IMR-90 (cell line): ENCODE measurements around the gene C10orf62. TPM values are rescaled to one million over a fixed set of nuclear protein-coding genes. Genes with fewer than 3 reads are reported as not detected.
A peak's percentile ranks its signal among the peaks of the same experiment; 100 is the strongest.

Source experiments
- ATAC-seq: fragments of 200-7000 bp; cut with Tn5 transposase; 2 replicates; pipeline ENCODE4 v1.9.1; 2020; ENCODE audit warnings: low read depth, mild to moderate bottlenecking, moderate library complexity
- BruUV-seq: library from RNA; stranded (reverse); fragments of 400-500 nt; replicated peaks from 2 replicates; lab custom pipeline; 2021; lab: Mats Ljungman, UMichigan
- CTCF ChIA-PET: fragments of 300-600 bp; formaldehyde crosslinking; extraction: SDS; loops from one replicate; lab custom pipeline; 2021; ENCODE audit warnings: antibody characterized with exemption; lab: Yijun Ruan, JAX
- POLR2A ChIA-PET: fragments of 300-600 bp; sonication (Branson Sonifier 250); formaldehyde crosslinking; loops from one replicate; lab custom pipeline; 2022; ENCODE audit warnings: antibody characterized with exemption; ENCODE audit not compliant: unreplicated experiment; lab: Charles Lee
- DNase-seq: peaks from one replicate; pipeline ENCODE4 v3.0.0; 2013
- H2AFZ ChIP-seq: replicated peaks from 2 replicates; pipeline ENCODE3; 2013; ENCODE audit warnings: low read length, mild to moderate bottlenecking; ENCODE audit not compliant: poor library complexity
- H2AK5ac ChIP-seq: 2 replicates; pipeline ENCODE4 v1.6.1; 2013; ENCODE audit warnings: low read depth, low read length, inconsistent platforms
- H2AK9ac ChIP-seq: replicated peaks from 2 replicates; pipeline ENCODE3; 2013; ENCODE audit warnings: mild to moderate bottlenecking, low read depth, low read length, moderate library complexity; ENCODE audit not compliant: poor library complexity
- H2BK120ac ChIP-seq: 2 replicates; pipeline ENCODE4 v1.6.1; 2013; ENCODE audit warnings: low read depth, low read length, inconsistent platforms
- H2BK15ac ChIP-seq: 3 replicates; pipeline ENCODE4 v1.6.1; 2013; ENCODE audit warnings: low read depth, low read length, inconsistent platforms
- H2BK20ac ChIP-seq: 2 replicates; pipeline ENCODE4 v1.6.1; 2013; ENCODE audit warnings: low read depth, mild to moderate bottlenecking, inconsistent platforms, low read length, moderate library complexity
- H2BK5ac ChIP-seq: 2 replicates; pipeline ENCODE4 v1.6.1; 2013; ENCODE audit warnings: mild to moderate bottlenecking, low read depth, low read length, inconsistent platforms; ENCODE audit not compliant: poor library complexity, severe bottlenecking
- H3K14ac ChIP-seq: replicated peaks from 2 replicates; pipeline ENCODE4 v1.6.1; 2013; ENCODE audit warnings: low read depth, low read length, inconsistent platforms
- H3K18ac ChIP-seq: 2 replicates; pipeline ENCODE4 v1.6.1; 2013; ENCODE audit warnings: low read depth, low read length, control low read depth
- H3K23ac ChIP-seq: 2 replicates; pipeline ENCODE4 v1.6.1; 2013; ENCODE audit warnings: low read depth, low read length, inconsistent platforms
- H3K27ac ChIP-seq: 2 replicates; pipeline ENCODE4 v1.5.1; 2013; ENCODE audit warnings: mild to moderate bottlenecking, control low read depth, low read length; ENCODE audit not compliant: insufficient read depth
- H3K27me3 ChIP-seq: 2 replicates; pipeline ENCODE4 v1.6.1; 2013; ENCODE audit warnings: low read length; ENCODE audit not compliant: control insufficient read depth, insufficient read depth
- H3K36me3 ChIP-seq: 2 replicates; pipeline ENCODE4 v1.6.1; 2013; ENCODE audit warnings: low read length, mixed read lengths; ENCODE audit not compliant: control insufficient read depth, insufficient read depth
- H3K4ac ChIP-seq: 2 replicates; pipeline ENCODE4 v1.6.1; 2013; ENCODE audit warnings: low read depth, low read length, inconsistent platforms
- H3K4me1 ChIP-seq: 2 replicates; pipeline ENCODE4 v1.6.1; 2013; ENCODE audit warnings: low read length, mixed read lengths; ENCODE audit not compliant: control insufficient read depth, insufficient read depth
- H3K4me2 ChIP-seq: 2 replicates; pipeline ENCODE4 v1.6.1; 2013; ENCODE audit warnings: low read depth, mild to moderate bottlenecking, control low read depth, low read length, moderate library complexity
- H3K4me3 ChIP-seq: 2 replicates; pipeline ENCODE4 v1.5.1; 2013; ENCODE audit warnings: low read depth, mild to moderate bottlenecking, control low read depth, low read length, moderate library complexity; ENCODE audit not compliant: insufficient read depth
- H3K56ac ChIP-seq: 2 replicates; pipeline ENCODE4 v1.6.1; 2013; ENCODE audit warnings: low read length, inconsistent platforms; ENCODE audit not compliant: insufficient read depth; ENCODE audit errors: extremely low read depth
- H3K79me1 ChIP-seq, 2 experiments: 2 replicates each; pipeline ENCODE4 v1.6.1; 2013; ENCODE audit warnings: low read length in 2 of 2, inconsistent platforms in 1 of 2, low read depth in 1 of 2
- H3K9ac ChIP-seq: 2 replicates; pipeline ENCODE4 v1.6.1; 2013; ENCODE audit warnings: low read depth, low read length, control low read depth
- H3K9me1 ChIP-seq: 2 replicates; pipeline ENCODE4 v1.6.1; 2013; ENCODE audit warnings: low read length, inconsistent platforms; ENCODE audit not compliant: insufficient read depth
- H3K9me3 ChIP-seq: 2 replicates; pipeline ENCODE4 v1.6.1; 2013; ENCODE audit warnings: low read length; ENCODE audit not compliant: control insufficient read depth, insufficient read depth
- H4K20me1 ChIP-seq: 2 replicates; pipeline ENCODE4 v1.6.1; 2013; ENCODE audit warnings: low read length, inconsistent platforms; ENCODE audit not compliant: insufficient read depth
- H4K5ac ChIP-seq: 2 replicates; pipeline ENCODE4 v1.6.1; 2013; ENCODE audit warnings: mild to moderate bottlenecking, low read depth, low read length, control low read depth
- H4K8ac ChIP-seq, 2 experiments: 2 replicates each; pipeline ENCODE4 v1.6.1; 2013; ENCODE audit warnings: low read depth in 2 of 2, low read length in 2 of 2, control low read depth in 1 of 2, inconsistent platforms in 1 of 2
- H4K91ac ChIP-seq: 2 replicates; pipeline ENCODE4 v1.6.1; 2013; ENCODE audit warnings: low read depth, low read length, inconsistent platforms; ENCODE audit not compliant: insufficient read depth
- BHLHE40 ChIP-seq: fragments of 150-350 bp; IDR thresholded peaks from 2 replicates; pipeline ENCODE4 v1.6.1; 2016; ENCODE audit warnings: mild to moderate bottlenecking, low read depth, low read length
- CEBPB ChIP-seq: IDR thresholded peaks from 2 replicates; pipeline ENCODE4 v1.6.1; 2012; ENCODE audit warnings: low read depth, low read length, improper control_type of control experiment
- CHD1 ChIP-seq: IDR thresholded peaks from 2 replicates; pipeline ENCODE4 v1.6.1; 2012; ENCODE audit warnings: low read depth, low read length, improper control_type of control experiment
- FOS ChIP-seq: fragments of 150-350 bp; IDR thresholded peaks from 2 replicates; pipeline ENCODE4 v1.6.1; 2016; ENCODE audit warnings: low read depth, low read length
- MAZ ChIP-seq: IDR thresholded peaks from 2 replicates; pipeline ENCODE4 v1.6.1; 2012; ENCODE audit warnings: low read depth, mild to moderate bottlenecking, low read length, improper control_type of control experiment, moderate library complexity, borderline replicate concordance
- NFE2L2 ChIP-seq: fragments of 150-350 bp; IDR thresholded peaks from 2 replicates; pipeline ENCODE4 v1.6.1; 2016; ENCODE audit warnings: low read depth, mild to moderate bottlenecking, low read length
- POLR2A ChIP-seq: IDR thresholded peaks from 2 replicates; pipeline ENCODE4 v1.6.1; 2012; ENCODE audit warnings: mild to moderate bottlenecking, low read depth, low read length
- RAD21 ChIP-seq: IDR thresholded peaks from 2 replicates; pipeline ENCODE4 v1.6.1; 2012; ENCODE audit warnings: low read length, improper control_type of control experiment
- RCOR1 ChIP-seq: IDR thresholded peaks from 2 replicates; pipeline ENCODE4 v1.6.1; 2012; ENCODE audit warnings: mild to moderate bottlenecking, low read length, improper control_type of control experiment; ENCODE audit not compliant: insufficient replicate concordance
- RFX5 ChIP-seq: IDR thresholded peaks from 2 replicates; pipeline ENCODE4 v1.8.0; 2012; ENCODE audit warnings: low read depth, mild to moderate bottlenecking, low read length, moderate library complexity
- SMC3 ChIP-seq: fragments of 150-350 bp; IDR thresholded peaks from 2 replicates; pipeline ENCODE4 v1.6.1; 2016; ENCODE audit warnings: low read depth, mild to moderate bottlenecking, antibody characterized with exemption, low read length, moderate library complexity
- WGBS, 2 experiments: methylation state at CpG; one replicate each; pipeline versions ENCODE4 v1.1.5 to v1.1.7; 2013; ENCODE audit warnings: missing lambda C conversion rate in 2 of 2; ENCODE audit not compliant: insufficient read length in 1 of 2; ENCODE audit errors: extremely low coverage in 2 of 2; 5-methylcytosine and 5-hydroxymethylcytosine counted together
- dilution Hi-C: fragments of 300-500 bp; cut with HindIII; formaldehyde crosslinking; loops from one replicate; pipeline ENCODE4 v1.14.3; 2018; ENCODE audit warnings: low sequenced_read_pairs; ENCODE audit not compliant: unreplicated experiment
- in situ Hi-C: fragments of 300-500 bp; cut with MboI; formaldehyde crosslinking; loops from 3 replicates; pipeline ENCODE4 v1.14.3; 2019; ENCODE audit warnings: low sequenced_read_pairs, inconsistent platforms, mixed read lengths
- intact Hi-C: fragments of 100-400 bp; cut with micrococcal nuclease; formaldehyde crosslinking; loops from 2 replicates; pipeline ENCODE4 v1.10.0; 2022
- polyA plus RNA-seq, 3 experiments: library from polyadenylated mRNA; depleted of rRNA; stranded (reverse); fragments of >200 nt; gene quantifications; 2 replicates each; pipeline ENCODE4 v1.2.3, GENCODE V29; 2012; ENCODE audit warnings: low replicate concordance in 1 of 3
- total RNA-seq: library from RNA; depleted of rRNA; stranded (reverse); fragments of >200 nt; gene quantifications from 2 replicates; pipeline ENCODE4 v1.2.3, GENCODE V29; 2012
- TF ChIP-seq, protein P1 (sequence below): fragments of 150-350 bp; IDR thresholded peaks from 2 replicates; pipeline ENCODE4 v1.6.1; 2016; ENCODE audit warnings: low read depth, mild to moderate bottlenecking, low read length, moderate library complexity, borderline replicate concordance
- TF ChIP-seq, protein P2 (sequence below): conservative IDR thresholded peaks from 2 replicates; pipeline ENCODE4 v1.5.1; 2012; ENCODE audit warnings: mild to moderate bottlenecking, low read depth, low read length, improper control_type of control experiment

The C10orf62 gene
- total and polyA plus RNA-seq, 2 of the 4 experiments (the other 2 are of a cell fraction) = not detected

DNA sequence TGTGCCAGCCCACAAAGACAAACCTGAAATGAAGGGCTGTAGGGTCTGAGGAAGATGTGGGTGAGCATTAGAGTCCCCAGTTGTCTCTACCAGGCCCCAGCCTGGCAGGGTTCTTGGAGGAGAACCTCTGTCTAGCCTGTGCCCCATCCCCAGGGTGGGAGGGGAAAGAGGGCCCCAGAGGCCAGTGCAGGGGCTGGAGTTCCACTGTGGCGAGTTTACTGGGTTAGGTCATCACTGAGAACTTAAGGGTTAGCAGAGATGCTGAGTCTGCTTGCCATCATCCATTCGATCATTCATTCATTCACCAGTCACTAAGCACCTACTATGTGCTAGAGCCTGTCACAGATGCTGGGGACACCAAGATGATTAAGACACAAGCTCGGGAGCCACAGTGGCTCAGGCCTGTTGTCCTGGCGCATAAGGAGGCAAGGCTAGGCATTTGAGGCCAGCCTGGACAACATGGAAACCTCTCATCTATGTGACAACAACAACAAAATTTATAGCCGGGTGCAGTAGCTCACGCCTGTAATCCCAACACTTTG lies 14.3 kb upstream of the C10orf62 start:
- H3K9me3 ChIP-seq = no peaks in the 10 kb centered on the region
- no peak overlapping the region for H3K56ac ChIP-seq
- intact Hi-C loops = no loop called here
- peak overlapping the region; percentile 79 for H2AK5ac ChIP-seq
- CTCF ChIA-PET = interaction anchor here (0.7 to 0.8 kb wide), 2 partner anchors 66 to 101 kb away, joined by 3 read pairs; partner anchors contain the start of gene PI4K2A
- peaks cover 11% of the 10 kb centered on the region for H3K9me1 ChIP-seq
- H3K23ac ChIP-seq = peak overlapping the region; percentile 35; the same call in 1 of the 2 replicates
- peak overlapping the region; percentile 48 for H3K4ac ChIP-seq
- peak overlapping the region; percentile 64 for H2BK5ac ChIP-seq
- H4K20me1 ChIP-seq = peaks cover 5% of the 10 kb centered on the region; the same call in 1 of the 2 replicates
- H3K14ac ChIP-seq = peak overlapping the region; percentile 13; the same call in 1 of the 2 replicates
- no peak overlapping the region for H3K9ac ChIP-seq
- no peak overlapping the region for H4K5ac ChIP-seq
- ATAC-seq (peak; percentile 13; the same call in 1 of the 2 replicates), DNase-seq (no peak)
- no peaks in the 10 kb centered on the region; the same call in 1 of the 2 replicates for H3K27me3 ChIP-seq
- POLR2A ChIA-PET = interaction anchor here (0.6 kb wide), 1 partner anchor 41 kb away, joined by 4 read pairs; no protein-coding TSS in a partner anchor
- H4K8ac ChIP-seq = peak overlapping the region in 1 of 2 experiments; percentile 16; a peak in 1 of 4 replicates
- peak overlapping the region; percentile 16; the same call in 1 of the 2 replicates for H3K27ac ChIP-seq
- peak overlapping the region; percentile 5; the same call in 1 of the 2 replicates for H3K4me2 ChIP-seq
- peak overlapping the region; percentile 19 for H2AK9ac ChIP-seq
- peaks cover 16% of the 10 kb centered on the region for H3K4me1 ChIP-seq
- no peak overlapping the region for H2BK15ac ChIP-seq
- dilution Hi-C loops = no loop called here
- in situ Hi-C loops = loop anchor here (10.0 kb wide), 1 partner anchor 160 kb away; the partner anchor contains the start of gene ZFYVE27
- H3K18ac ChIP-seq = peak overlapping the region; percentile 46
- no peak for TF ChIP-seq CEBPB
- no peak for TF ChIP-seq FOS
- TF ChIP-seq, protein P1, sequence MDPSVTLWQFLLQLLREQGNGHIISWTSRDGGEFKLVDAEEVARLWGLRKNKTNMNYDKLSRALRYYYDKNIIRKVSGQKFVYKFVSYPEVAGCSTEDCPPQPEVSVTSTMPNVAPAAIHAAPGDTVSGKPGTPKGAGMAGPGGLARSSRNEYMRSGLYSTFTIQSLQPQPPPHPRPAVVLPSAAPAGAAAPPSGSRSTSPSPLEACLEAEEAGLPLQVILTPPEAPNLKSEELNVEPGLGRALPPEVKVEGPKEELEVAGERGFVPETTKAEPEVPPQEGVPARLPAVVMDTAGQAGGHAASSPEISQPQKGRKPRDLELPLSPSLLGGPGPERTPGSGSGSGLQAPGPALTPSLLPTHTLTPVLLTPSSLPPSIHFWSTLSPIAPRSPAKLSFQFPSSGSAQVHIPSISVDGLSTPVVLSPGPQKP = no peak
- no peak for TF ChIP-seq NFE2L2
- TF ChIP-seq RCOR1 = no peak
- no peak for TF ChIP-seq CHD1
- no peak for TF ChIP-seq RAD21
- TF ChIP-seq, protein P2, sequence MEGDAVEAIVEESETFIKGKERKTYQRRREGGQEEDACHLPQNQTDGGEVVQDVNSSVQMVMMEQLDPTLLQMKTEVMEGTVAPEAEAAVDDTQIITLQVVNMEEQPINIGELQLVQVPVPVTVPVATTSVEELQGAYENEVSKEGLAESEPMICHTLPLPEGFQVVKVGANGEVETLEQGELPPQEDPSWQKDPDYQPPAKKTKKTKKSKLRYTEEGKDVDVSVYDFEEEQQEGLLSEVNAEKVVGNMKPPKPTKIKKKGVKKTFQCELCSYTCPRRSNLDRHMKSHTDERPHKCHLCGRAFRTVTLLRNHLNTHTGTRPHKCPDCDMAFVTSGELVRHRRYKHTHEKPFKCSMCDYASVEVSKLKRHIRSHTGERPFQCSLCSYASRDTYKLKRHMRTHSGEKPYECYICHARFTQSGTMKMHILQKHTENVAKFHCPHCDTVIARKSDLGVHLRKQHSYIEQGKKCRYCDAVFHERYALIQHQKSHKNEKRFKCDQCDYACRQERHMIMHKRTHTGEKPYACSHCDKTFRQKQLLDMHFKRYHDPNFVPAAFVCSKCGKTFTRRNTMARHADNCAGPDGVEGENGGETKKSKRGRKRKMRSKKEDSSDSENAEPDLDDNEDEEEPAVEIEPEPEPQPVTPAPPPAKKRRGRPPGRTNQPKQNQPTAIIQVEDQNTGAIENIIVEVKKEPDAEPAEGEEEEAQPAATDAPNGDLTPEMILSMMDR = no peak
- TF ChIP-seq SMC3 = no peak
- TF ChIP-seq RFX5 = no peak
- no peak for TF ChIP-seq POLR2A
- TF ChIP-seq BHLHE40 = no peak
- TF ChIP-seq MAZ = no peak
- 0 out of 2 replicates have a peak overlapping the region, but pooled peaks have one; percentile 24 for H4K91ac ChIP-seq
- no TSS peak for BruUV-seq
- H3K79me1 ChIP-seq = no peaks in the 10 kb centered on the region
- no CpG with 5 or more reads among the region's 6 CpGs for WGBS, 2 experiments
- H2BK20ac ChIP-seq = peak overlapping the region; percentile 58; the same call in 1 of the 2 replicates
- no peak overlapping the region for H3K4me3 ChIP-seq
- peaks cover 5% of the 10 kb centered on the region; the same call in 1 of the 2 replicates for H3K36me3 ChIP-seq
- H2BK120ac ChIP-seq = peak overlapping the region; percentile 47; the same call in 1 of the 2 replicates
- peak overlapping the region; percentile 8 for H2AFZ ChIP-seq
